ENCODE measurements around the gene TARS2.

DNA sequence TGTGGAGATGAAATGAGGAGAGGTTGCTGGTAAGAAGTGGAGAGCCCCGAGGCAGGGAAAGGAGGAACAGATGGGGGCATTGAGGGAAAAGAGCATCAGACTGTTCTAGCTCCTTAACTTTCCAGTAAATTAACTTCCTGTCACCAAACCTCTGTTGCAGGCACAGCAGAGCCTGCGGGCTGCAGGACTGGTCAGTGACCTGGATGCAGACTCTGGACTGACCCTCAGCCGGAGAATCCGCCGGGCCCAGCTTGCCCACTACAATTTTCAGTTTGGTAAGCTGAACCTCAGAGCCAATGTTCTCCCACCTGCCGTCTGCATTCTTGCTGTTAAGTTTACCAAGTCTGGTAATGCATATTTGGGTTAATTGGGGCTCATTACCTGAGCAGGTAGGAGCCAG, 18.2 kb downstream of the TARS2 start:
- TF ChIP-seq NFIC (IDR thresholded peaks at IDR 0.05; ENCODE audit: borderline replicate concordance): no peak
- no peak for TF ChIP-seq CHD2 (IDR thresholded peaks at IDR 0.05; ENCODE audit: low read length, partially characterized antibody)
